ENCODE data around the gene HPS5. TPM values are rescaled to one million over a fixed set of nuclear protein-coding genes. Genes with fewer than 3 reads are reported as not detected.

Gene HPS5
- total RNA-seq, 1 experiment from 2014 or later = 18.9 TPM

GRCh38 chr11:18299721-18300120, 22.2 kb downstream of the HPS5 start:
- no TSS peak for BruUV-seq (replicated peaks)

GRCh38 chr11:18295316-18295715, 26.6 kb downstream of the HPS5 start:
- Histone ChIP-seq H3K4me3 (ENCODE audit: low read depth, low read length, poor library complexity, severe bottlenecking) (no peak overlapping the region), H3K9me3 (ENCODE audit: low read depth, low read length, poor library complexity, severe bottlenecking) (no peaks in the 10 kb centered on the region), H3K4me1 (ENCODE audit: insufficient read depth, low read length, poor library complexity, severe bottlenecking) (no peaks in the 10 kb centered on the region), H3K27ac (ENCODE audit: low read depth, low read length, poor library complexity, severe bottlenecking) (no peak overlapping the region), H3K36me3 (ENCODE audit: insufficient read depth, low read length, poor library complexity, severe bottlenecking) (peaks cover 42% of the 10 kb centered on the region), H3K27me3 (replicated peaks; ENCODE audit: insufficient read depth, low read depth, low read length, poor library complexity) (no peaks in the 10 kb centered on the region)
- intact Hi-C loops (cut with micrococcal nuclease; ENCODE audit: unreplicated experiment) = no loop called here
- no peak for TF ChIP-seq CTCF (conservative IDR thresholded peaks at IDR 0.05; ENCODE audit: low read depth, low read length)
- no peak for TF ChIP-seq EZH2 (IDR thresholded peaks at IDR 0.05; ENCODE audit: borderline replicate concordance, low read depth, low read length, poor library complexity, severe bottlenecking)
- BruUV-seq (replicated peaks) = no TSS peak
- CTCF ChIA-PET = no interaction called here
- POLR2A ChIA-PET (ENCODE audit: low non-redundant PET) = no interaction called here
- no peak for DNase-seq (ENCODE audit: low spot score)

More at GRCh38 chr11:18299721-18300120, 22.2 kb downstream of the HPS5 start:
- ChIA-PET POLR2A (ENCODE audit: low non-redundant PET) (no interaction called here), CTCF (no interaction called here)
- no peak for TF ChIP-seq EZH2 (IDR thresholded peaks at IDR 0.05; ENCODE audit: borderline replicate concordance, low read depth, low read length, poor library complexity, severe bottlenecking)
- no peak for TF ChIP-seq CTCF (conservative IDR thresholded peaks at IDR 0.05; ENCODE audit: low read depth, low read length)
- Histone ChIP-seq H3K36me3 (ENCODE audit: insufficient read depth, low read length, poor library complexity, severe bottlenecking) (peaks cover 29% of the 10 kb centered on the region), H3K9me3 (ENCODE audit: low read depth, low read length, poor library complexity, severe bottlenecking) (no peaks in the 10 kb centered on the region), H3K4me3 (ENCODE audit: low read depth, low read length, poor library complexity, severe bottlenecking) (no peak overlapping the region), H3K27me3 (replicated peaks; ENCODE audit: insufficient read depth, low read depth, low read length, poor library complexity) (no peaks in the 10 kb centered on the region), H3K4me1 (ENCODE audit: insufficient read depth, low read length, poor library complexity, severe bottlenecking) (no peaks in the 10 kb centered on the region), H3K27ac (ENCODE audit: low read depth, low read length, poor library complexity, severe bottlenecking) (no peak overlapping the region)
- intact Hi-C loops (cut with micrococcal nuclease; ENCODE audit: unreplicated experiment) = no loop called here
- DNase-seq (ENCODE audit: low spot score) = no peak

- H3K27me3 ChIP-seq (replicated peaks; ENCODE audit: insufficient read depth, low read depth, low read length, poor library complexity) = no peaks in the 10 kb centered on the region
- TF ChIP-seq EZH2 (IDR thresholded peaks at IDR 0.05; ENCODE audit: borderline replicate concordance, low read depth, low read length, poor library complexity, severe bottlenecking) (no peak), CTCF (conservative IDR thresholded peaks at IDR 0.05; ENCODE audit: low read depth, low read length) (no peak)
- H3K36me3 ChIP-seq (ENCODE audit: insufficient read depth, low read length, poor library complexity, severe bottlenecking) = peaks cover 42% of the 10 kb centered on the region
- H3K4me1 ChIP-seq (ENCODE audit: insufficient read depth, low read length, poor library complexity, severe bottlenecking) = no peaks in the 10 kb centered on the region
- CTCF ChIA-PET = interaction anchor here (0.7 kb wide), 1 partner anchor 51 kb away, joined by 3 read pairs; no protein-coding TSS in a partner anchor
- H3K27ac ChIP-seq (ENCODE audit: low read depth, low read length, poor library complexity, severe bottlenecking) = no peak overlapping the region
- intact Hi-C loops (cut with micrococcal nuclease; ENCODE audit: unreplicated experiment) = no loop called here
- H3K4me3 ChIP-seq (ENCODE audit: low read depth, low read length, poor library complexity, severe bottlenecking) = no peak overlapping the region
- H3K9me3 ChIP-seq (ENCODE audit: low read depth, low read length, poor library complexity, severe bottlenecking) = no peaks in the 10 kb centered on the region
- DNase-seq (ENCODE audit: low spot score) = no peak
- no TSS peak for BruUV-seq (replicated peaks)
- POLR2A ChIA-PET (ENCODE audit: low non-redundant PET) = no interaction called here
Observed at GRCh38 chr11:18294862-18295261, 27.1 kb downstream of the HPS5 start.
